Measurements from ENCODE around the gene SMC1B. TPM values are rescaled to one million over a fixed set of nuclear protein-coding genes. Genes with fewer than 3 reads are reported as not detected.
"Not testable (repeated sequence)": the region's sequence is repeated elsewhere in the genome, so short reads cannot be mapped to it uniquely, and the experiment has no call there.

The SMC1B gene
- total RNA-seq, 1 experiment from 2014 or later, result not detected

DNA sequence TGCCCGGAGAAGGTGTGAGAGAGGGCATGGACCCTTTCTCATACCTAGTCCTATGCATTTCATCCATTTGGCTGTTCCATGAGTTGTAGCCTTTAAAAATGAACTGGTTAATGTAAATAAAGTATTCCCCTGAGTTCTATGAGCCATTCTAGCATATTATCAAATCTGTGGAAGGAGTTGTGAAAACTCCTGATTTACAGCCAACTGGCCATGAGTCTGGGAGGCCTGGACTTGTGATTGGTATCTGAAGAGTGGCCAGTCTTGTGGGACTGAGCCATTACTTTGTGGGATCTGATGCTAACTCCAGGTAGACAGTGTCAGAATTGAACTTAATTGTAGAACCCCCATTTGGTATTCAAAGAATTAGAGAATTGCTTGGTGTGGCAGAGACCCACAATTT is 55.3 kb downstream of the SMC1B start:
- no peak for DNase-seq
- H3K9me3 ChIP-seq (replicated peaks), result no peaks in the 10 kb centered on the region
- no peaks in the 10 kb centered on the region for H3K27me3 ChIP-seq
- peaks cover 3% of the 10 kb centered on the region for H3K4me1 ChIP-seq
- H3K27ac ChIP-seq, result no peak overlapping the region
- no peaks in the 10 kb centered on the region for H3K36me3 ChIP-seq
- no peak overlapping the region for H3K4me3 ChIP-seq

DNA sequence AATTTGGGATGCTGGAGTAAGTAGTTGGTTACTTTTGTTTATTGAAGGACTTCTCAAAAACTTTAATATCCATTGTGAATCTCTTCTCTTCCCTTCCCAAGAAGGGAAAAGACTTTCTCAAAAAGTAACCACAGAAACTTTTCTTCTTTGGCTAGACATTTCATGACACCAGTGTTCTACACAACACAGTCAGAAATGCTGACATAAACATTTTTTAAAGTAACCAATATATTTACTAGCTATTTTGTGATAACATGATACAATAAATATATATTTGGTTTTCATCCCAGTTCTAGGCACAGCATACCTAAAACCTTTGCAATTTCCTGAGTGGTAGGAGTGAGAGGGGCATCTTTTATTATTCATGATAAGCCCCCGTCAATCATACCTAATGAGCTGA is 55.9 kb downstream of the SMC1B start:
- DNase-seq, result no peak
- Histone ChIP-seq H3K36me3 (no peaks in the 10 kb centered on the region), H3K27ac (no peak overlapping the region), H3K4me3 (no peak overlapping the region), H3K4me1 (peaks cover 7% of the 10 kb centered on the region), H3K27me3 (no peaks in the 10 kb centered on the region), H3K9me3 (replicated peaks) (no peaks in the 10 kb centered on the region)

DNA sequence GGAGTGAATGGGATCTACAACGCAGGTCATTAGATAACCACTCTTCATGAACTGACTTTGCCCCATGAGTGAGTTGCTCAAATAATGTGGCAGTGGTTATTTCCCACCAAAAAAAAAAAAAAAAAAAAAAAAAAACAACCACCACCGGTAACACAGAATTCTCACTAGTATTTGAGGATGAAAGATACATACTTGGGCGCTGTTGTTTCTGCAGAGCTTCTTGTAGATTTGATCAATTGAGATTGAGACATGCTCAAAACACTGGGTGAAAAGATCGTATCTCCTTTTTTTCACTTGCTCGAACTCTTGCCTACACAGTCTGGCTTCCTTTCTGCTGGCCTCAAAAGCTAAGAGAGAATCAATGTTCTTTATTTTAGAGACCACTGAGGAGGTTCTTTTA is 59.6 kb downstream of the SMC1B start:
- DNase-seq, result no peak
- H3K4me3 ChIP-seq, result no peak overlapping the region
- no peaks in the 10 kb centered on the region for H3K9me3 ChIP-seq (replicated peaks)
- H3K27ac ChIP-seq, result no peak overlapping the region
- H3K4me1 ChIP-seq, result peaks cover 10% of the 10 kb centered on the region
- no peaks in the 10 kb centered on the region for H3K27me3 ChIP-seq
- no peaks in the 10 kb centered on the region for H3K36me3 ChIP-seq

DNA sequence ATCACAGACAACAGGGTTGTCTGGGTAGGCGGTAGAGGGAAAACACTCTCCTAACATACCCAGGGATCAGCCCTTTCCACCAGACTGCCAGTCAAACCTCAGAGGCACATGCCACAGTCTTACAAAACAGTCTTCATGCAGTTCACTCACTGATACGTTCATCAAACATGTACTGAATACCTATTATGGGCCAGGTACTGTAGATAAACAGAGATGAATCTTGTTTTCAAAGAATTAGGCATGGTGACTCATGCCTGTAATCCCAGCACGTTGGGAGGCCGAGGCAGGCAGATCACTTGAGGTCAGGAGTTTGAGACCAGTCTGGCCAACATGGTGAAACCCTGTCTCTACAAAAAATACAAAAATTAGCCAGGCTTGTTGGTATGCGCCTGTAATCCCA is 60.6 kb downstream of the SMC1B start:
- Histone ChIP-seq H3K27ac (peak overlapping the region; percentile 42; the same call in 1 of the 2 replicates), H3K4me1 (peaks cover 10% of the 10 kb centered on the region)
- H3K9me3 ChIP-seq (replicated peaks); H3K4me3 ChIP-seq; H3K27me3 ChIP-seq; H3K36me3 ChIP-seq: not testable (repeated sequence)
- peak; percentile 14 to 19 for DNase-seq

DNA sequence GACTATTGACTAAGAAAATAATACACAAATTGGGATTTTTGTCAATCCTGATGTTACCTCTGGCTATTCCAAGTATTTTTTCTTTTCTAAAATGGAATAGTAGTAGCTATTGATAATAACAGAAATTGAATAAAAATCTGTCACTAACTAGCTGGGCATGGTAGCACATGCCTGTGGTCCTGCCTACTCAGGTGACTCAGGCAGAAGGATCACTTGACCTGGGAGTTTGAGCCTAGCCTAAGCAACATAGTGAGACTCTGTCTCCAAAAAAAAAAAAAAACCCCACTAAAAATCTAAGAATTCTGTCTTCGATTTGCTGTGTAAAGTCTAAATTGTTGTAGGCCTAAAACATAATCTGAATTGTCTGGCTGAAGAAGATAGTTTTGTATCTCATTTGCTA is 61.4 kb downstream of the SMC1B start:
- Histone ChIP-seq H3K27ac (no peak overlapping the region), H3K27me3 (no peaks in the 10 kb centered on the region), H3K4me1 (peaks cover 10% of the 10 kb centered on the region), H3K36me3 (no peaks in the 10 kb centered on the region), H3K4me3 (no peak overlapping the region), H3K9me3 (replicated peaks) (no peaks in the 10 kb centered on the region)
- DNase-seq, result no peak

DNA sequence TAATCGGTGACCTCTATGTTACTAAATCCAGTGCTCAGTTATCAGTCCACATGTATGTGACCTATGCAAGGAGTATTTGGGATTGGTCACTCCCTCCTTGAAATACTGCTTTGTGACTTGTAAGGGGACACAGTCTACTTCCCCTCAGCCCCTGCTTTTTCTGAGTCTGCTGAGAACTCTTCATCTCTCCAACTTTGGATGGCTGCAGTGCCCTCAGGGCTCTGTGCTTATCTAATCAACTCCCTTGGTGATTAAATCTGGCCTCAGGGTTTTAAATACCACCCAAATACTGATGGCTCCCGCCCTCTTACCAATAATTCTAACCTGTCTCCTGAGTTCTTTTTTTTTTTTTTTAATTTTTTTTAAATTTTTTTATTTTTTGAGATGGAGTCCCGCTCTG is 63.5 kb downstream of the SMC1B start:
- Histone ChIP-seq H3K9me3 (replicated peaks) (no peaks in the 10 kb centered on the region), H3K4me3 (no peak overlapping the region), H3K27ac (no peak overlapping the region), H3K36me3 (no peaks in the 10 kb centered on the region), H3K4me1 (peaks cover 10% of the 10 kb centered on the region), H3K27me3 (no peaks in the 10 kb centered on the region)
- no peak for DNase-seq

DNA sequence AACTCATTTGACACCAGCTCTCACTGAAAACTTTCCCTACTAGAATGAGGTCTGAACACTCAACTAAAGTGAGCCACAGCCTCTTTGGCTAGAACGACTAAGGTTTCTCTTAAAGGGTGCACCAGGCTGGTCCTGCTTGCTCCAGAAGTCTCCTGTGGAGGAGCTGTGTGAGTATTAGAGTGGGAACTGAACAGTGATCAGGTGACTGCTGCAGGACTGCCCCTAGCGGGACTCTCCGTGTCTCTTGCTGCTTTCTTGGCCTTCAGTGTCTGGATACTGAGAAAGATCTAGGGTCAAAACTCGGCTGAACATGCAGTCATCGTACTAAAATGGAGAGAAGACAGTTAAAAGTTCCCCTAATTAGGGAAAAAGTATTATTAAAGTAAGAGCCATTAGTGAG is 69.1 kb downstream of the SMC1B start:
- Histone ChIP-seq H3K4me1 (no peaks in the 10 kb centered on the region), H3K4me3 (no peak overlapping the region)
- DNase-seq, result no peak

DNA sequence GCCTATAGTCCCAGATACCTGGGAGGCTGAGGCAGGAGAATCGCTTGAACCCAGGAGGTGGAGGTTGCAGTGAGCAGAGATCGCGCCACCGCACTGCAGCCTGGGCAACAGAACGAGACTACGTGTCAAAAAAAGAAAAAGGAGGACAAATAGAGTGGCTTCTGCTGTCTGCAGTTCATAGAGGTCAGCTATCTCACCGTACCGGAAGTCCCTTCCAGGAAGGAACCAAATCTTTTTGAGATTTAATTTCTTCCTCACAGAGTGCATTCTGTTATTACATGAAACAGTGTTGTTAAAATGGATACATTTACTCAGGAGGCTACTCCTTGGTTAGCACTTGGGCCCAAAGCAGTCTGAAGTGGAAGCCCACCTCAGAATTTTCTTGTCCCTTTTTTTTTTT is 70.3 kb downstream of the SMC1B start:
- Histone ChIP-seq H3K9me3 (replicated peaks) (no peaks in the 10 kb centered on the region), H3K27ac (no peak overlapping the region), H3K4me3 (no peak overlapping the region), H3K36me3 (no peaks in the 10 kb centered on the region; the same call in 1 of the 2 replicates), H3K4me1 (no peaks in the 10 kb centered on the region), H3K27me3 (no peaks in the 10 kb centered on the region)
- no peak for DNase-seq

More for the DNA sequence above, 69.1 kb downstream of the SMC1B start:
- no peaks in the 10 kb centered on the region; the same call in 1 of the 2 replicates for H3K36me3 ChIP-seq
- no peaks in the 10 kb centered on the region for H3K27me3 ChIP-seq
- no peaks in the 10 kb centered on the region for H3K9me3 ChIP-seq (replicated peaks)
- H3K27ac ChIP-seq, result no peak overlapping the region

DNA sequence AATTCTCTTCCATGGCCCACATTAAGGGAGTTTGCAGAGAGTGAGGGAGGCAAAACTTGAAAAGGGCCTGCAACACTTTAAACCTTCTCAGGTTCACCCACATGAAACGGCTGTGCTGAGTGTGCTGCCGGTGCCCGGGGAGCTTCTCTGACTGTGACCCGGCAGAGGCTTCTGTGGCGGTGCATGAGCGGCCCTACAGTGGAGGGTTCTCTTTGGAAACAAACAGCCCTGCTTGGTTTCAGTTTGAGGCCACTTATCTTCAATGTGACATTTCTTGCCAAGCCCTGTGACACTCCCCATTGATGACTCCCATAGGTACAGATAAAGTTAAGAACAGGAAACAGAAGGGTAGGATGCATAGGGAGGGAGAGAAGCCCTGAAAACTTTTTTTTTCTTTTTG is 71.9 kb downstream of the SMC1B start:
- Histone ChIP-seq H3K9me3 (replicated peaks) (no peaks in the 10 kb centered on the region), H3K4me3 (no peak overlapping the region)
- DNase-seq, result no peak

DNA sequence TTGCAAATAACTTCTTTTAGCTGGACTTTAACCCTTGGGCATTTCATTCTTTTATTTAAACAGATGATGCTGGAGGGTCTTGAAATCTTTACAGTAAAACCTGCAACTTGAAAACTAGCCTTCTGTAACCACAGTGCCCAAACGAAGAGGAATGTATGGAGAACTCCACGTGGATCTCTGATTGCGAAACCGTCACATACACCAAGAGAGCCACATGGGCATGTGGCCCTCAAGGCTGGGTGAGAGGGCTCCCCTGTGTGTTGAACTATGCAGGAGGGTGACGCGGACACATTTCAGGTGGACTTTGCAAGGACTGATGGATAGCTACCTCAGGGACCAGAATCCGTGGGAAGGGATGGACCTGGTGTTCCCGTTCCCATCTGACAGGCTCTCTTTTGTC is 73.1 kb downstream of the SMC1B start:
- H3K27ac ChIP-seq, result no peak overlapping the region
- H3K27me3 ChIP-seq, result no peaks in the 10 kb centered on the region
- H3K36me3 ChIP-seq, result no peaks in the 10 kb centered on the region; the same call in 1 of the 2 replicates
- H3K4me3 ChIP-seq, result no peak overlapping the region
- no peaks in the 10 kb centered on the region for H3K4me1 ChIP-seq
- H3K9me3 ChIP-seq (replicated peaks), result no peaks in the 10 kb centered on the region
- DNase-seq, result no peak

More for the DNA sequence above, 71.9 kb downstream of the SMC1B start:
- no peak overlapping the region for H3K27ac ChIP-seq
- H3K4me1 ChIP-seq, result no peaks in the 10 kb centered on the region
- H3K36me3 ChIP-seq, result no peaks in the 10 kb centered on the region; the same call in 1 of the 2 replicates
- H3K27me3 ChIP-seq, result no peaks in the 10 kb centered on the region

DNA sequence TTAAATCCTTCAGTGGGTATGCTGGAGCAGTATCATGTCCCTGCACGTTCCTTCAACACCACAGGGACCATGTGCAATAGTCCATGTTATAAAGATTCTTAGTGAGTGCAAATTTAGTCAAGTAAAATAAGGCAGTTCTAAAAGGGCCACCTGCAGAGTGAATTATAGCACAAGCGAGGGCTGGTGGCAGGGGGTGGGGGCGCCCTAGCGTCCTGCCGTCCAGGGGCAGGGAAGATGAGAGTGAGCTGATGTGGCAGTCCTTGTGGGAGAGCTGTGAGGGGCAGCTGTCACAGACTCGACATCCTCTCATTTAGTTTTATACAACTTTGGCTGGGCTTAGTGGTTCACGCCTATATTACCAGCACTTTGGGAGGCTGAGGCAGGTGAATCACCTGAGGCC is 74.6 kb downstream of the SMC1B start:
- Histone ChIP-seq H3K27me3 (no peaks in the 10 kb centered on the region), H3K27ac (no peak overlapping the region), H3K9me3 (replicated peaks) (no peaks in the 10 kb centered on the region), H3K4me1 (no peaks in the 10 kb centered on the region), H3K4me3 (no peak overlapping the region), H3K36me3 (no peaks in the 10 kb centered on the region; the same call in 1 of the 2 replicates)
- DNase-seq, result no peak

DNA sequence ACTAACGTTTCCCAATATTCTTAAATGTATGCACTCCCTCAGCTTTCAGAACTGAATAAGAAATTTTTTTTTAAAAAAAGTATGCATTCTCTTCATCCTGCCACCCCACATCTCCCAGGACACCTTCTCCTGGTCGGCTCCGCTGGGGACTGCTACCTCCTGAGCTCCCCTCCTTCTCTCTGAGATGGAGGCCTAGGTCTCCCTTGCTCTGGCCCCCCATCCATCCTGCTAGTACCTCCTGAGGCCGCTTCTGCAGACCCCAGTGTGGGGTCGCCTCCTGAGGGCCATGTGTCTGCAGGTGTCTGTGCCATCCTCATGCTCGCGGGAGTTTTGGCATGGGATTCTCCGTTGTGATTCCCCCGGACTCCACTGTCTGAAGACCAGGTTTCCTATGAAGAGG is 75.9 kb downstream of the SMC1B start:
- no peak for DNase-seq
- Histone ChIP-seq H3K27ac (no peak overlapping the region), H3K4me1 (no peaks in the 10 kb centered on the region), H3K27me3 (no peaks in the 10 kb centered on the region), H3K4me3 (no peak overlapping the region), H3K9me3 (replicated peaks) (no peaks in the 10 kb centered on the region), H3K36me3 (no peaks in the 10 kb centered on the region; the same call in 1 of the 2 replicates)

DNA sequence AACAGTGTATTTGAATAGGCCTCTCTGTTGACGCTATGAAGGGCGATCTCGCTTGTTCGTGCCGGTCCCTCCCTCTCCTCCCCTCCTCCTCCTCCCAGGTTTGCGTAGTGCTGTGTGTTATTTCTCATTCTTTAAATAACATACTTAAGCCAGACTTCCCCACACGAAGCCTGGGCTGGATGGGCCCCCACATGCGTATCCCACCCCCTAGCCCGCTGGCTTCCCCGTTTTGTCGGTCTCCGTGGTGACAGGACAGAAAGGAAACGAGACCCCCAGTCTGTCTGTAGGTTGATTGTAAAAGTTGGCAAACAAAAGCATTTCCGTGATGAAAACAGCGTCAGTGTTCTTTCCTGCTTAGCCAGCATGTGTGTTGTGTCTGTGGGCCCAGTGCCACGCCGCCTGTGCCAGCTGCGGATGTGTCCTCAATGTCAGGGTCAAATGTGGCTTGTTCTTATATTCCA is 76.4 kb downstream of the SMC1B start:
- no peaks in the 10 kb centered on the region for H3K27me3 ChIP-seq
- H3K4me3 ChIP-seq, result no peak overlapping the region
- H3K27ac ChIP-seq, result no peak overlapping the region
- H3K9me3 ChIP-seq (replicated peaks), result no peaks in the 10 kb centered on the region
- DNase-seq, result no peak
- H3K4me1 ChIP-seq, result no peaks in the 10 kb centered on the region
- H3K36me3 ChIP-seq, result no peaks in the 10 kb centered on the region; the same call in 1 of the 2 replicates

DNA sequence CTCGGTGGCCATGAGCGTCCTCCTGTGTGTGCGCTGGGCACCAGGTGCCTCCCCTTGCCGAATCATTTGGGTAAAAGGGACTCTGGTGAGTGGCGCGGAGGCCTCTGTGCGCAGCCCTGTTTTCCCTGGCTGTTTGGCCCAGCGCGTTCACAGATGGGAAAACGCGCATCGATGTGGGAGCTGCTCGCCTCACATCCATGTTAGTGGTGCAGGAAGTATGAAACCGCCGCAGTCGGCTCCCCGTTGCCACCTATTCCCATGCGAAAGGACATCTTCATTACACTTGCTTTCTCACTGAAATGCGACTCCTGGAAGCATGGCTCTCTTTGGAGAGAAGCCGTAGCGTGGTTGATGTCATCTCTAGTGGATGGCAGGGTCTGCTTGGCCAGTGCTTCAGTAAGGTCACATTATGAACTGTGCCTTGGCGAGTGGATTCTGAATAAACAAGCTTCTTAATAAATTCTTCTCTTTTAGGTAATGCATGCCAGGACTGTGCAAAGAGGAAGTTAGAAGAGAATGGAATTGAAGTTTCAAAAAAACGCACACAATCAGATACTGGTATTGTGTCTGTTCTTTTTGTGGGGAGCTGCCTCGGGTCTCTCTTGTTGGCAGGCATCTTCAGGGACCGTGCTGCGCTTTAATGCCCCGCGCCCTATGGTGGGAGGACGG is 77.4 kb downstream of the SMC1B start:
- Histone ChIP-seq H3K36me3 (no peaks in the 10 kb centered on the region; the same call in 1 of the 2 replicates), H3K27ac (no peak overlapping the region), H3K4me1 (no peaks in the 10 kb centered on the region), H3K9me3 (replicated peaks) (no peaks in the 10 kb centered on the region), H3K27me3 (no peaks in the 10 kb centered on the region), H3K4me3 (no peak overlapping the region)
- no peak for DNase-seq

DNA sequence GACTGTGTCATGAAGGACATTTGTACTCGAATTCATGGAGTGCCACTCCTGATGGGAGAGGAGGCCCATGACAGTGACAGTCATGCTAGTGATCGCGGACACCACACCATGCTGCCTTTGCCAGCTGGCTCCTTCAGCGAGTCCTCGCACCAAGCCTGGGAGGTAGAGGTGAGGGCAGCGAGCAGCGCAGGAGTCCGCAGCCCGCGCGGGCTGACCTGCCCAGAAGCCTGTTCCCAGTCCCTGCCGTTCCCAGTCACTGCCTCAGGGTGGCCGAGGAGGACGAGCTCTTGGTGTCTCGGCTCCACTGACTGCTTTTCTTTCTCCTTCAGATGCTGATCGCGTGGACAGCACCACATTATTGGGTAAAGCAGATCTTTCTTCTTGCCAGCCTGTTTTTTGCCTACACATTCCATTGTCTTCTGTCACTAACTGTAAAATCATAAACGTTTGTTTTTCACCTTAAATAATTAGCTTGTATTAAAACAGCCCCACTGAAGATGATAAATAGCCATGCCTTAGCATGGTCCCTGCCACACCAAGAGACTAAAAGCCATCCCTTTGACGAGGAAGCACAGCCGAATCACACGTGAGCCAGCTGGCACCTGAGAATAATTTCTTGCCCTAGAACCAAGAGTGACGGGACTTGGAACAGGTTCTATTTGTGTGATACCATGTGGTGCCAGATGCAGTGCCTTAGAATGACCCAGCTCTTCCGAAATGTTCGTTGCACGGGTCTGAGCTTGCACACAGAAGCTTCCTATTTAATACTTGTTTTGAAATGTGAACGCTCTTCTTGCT is 78.2 kb downstream of the SMC1B start:
- Histone ChIP-seq H3K27me3 (no peaks in the 10 kb centered on the region), H3K4me1 (no peaks in the 10 kb centered on the region), H3K4me3 (no peak overlapping the region), H3K36me3 (no peaks in the 10 kb centered on the region; the same call in 1 of the 2 replicates), H3K27ac (no peak overlapping the region), H3K9me3 (replicated peaks) (no peaks in the 10 kb centered on the region)
- DNase-seq, result no peak

All from SJCRH30 (cell line).